Stimulated activated CD8-positive, alpha-beta memory T cell treated with anti-CD3 and anti-CD28 coated beads, Interleukin-7, amount 100 ng/mL, for 24 hours (primary cell): ENCODE results near the gene AP5S1.

Experiments used
- DNase-seq: peaks from one replicate; pipeline ENCODE4 v3.0.0-alpha.2; 2020; ENCODE audit warnings: low read depth

AP5S1 gene

DNA sequence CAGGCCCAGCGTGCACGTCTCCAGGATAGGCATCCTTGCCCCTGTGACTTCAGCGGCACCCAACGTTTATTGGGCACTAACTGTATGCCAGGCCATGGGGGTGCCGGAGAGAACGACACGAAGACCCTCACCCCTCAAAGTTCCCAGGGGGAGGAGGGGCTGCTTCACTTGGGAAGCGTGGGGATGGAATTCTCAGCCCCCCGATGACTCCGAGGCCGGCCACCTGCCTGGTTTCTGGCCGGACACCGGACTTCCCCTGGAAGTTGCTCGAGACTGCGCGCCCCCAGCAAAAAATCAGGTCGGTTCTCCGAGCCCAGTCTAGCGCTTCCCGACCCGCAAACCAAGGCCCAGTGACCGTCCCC, 26.0 kb downstream of the AP5S1 start:
- DNase-seq, result no peak

DNA sequence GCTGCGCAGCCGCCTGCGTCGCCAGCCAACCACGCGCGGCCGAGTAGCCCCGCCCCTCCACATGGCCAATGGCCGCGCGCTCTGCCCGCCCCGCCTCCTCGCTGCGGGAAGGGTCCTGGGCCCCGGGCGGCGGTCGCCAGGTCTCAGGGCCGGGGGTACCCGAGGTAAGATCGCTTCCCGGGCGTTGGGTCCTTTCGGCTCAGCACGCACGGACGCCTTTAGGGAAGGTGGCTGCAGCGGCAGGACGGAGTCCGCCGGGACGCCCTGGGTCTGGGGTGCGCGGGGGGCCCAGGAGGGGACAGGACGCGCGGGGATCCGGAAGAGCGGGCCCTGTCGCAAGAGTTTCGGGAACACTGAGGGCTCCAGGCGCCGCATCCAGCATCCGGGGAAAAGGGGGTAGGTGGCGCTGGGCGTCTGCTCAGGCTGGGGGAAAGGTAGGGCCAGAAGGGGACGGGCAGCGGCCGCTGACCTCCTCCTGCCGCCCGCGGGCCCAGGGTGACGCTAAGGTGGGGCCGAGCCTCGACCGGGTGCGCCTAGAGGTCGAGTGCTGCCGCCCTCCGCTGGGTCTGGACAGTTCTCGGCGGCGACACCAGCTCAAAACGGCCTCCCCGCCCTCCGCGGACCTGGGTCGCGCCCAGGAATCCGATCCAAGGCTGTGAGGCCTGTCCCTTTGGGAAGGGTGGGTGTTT, 26.5 kb downstream of the AP5S1 start, which contains the start of gene MAVS:
MAVS (plus strand) TSS at position 95 of the 689 bp plus-strand sequence. CDS start 7,791 bp downstream, outside the sequence.
- peak; percentile 67 for DNase-seq

DNA sequence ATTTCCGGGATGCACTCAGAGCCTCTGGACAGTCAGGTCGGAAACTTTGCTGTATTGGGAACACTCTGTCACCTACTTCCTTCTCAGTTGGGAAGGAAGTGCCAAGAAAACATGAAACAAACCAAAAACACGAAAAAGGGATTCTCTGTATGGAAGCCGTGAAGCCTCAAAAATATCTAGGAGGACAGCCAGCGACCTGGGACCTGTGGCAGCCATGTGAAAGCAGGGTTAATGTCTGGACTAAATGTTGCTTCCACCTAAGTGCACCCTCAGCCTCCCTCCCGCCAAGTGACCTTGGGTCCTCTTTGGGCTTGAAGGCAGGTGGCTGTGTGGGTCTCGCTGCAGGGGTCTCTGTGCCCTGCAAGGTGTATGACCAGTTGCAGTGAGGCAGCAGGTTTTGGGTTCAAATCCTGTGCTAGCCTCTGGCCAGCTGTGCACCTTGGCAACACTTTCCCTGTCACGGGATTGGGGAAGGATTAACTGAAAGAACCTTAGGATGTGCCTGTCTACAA, 27.1 kb downstream of the AP5S1 start:
- DNase-seq, result no peak

DNA sequence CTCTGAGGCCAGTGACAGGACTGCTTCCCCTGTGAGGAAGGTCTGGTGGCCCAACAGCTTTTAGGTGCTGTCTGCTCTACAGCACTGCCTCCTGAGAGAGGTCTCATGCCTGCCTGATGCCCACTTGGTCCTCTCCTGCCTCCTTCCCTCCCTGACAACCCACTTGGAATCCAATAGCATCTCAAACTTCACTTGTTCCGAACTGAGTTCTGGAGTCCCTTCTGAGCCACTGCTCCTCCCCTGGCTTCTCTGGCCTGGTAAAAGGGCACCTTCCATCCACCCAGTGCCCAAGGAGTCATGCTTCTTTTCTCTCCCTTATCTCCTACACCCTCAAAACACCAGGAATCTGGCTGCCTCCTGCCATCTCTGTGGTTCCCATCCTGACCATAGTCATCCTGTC, 28.2 kb downstream of the AP5S1 start:
- DNase-seq, result no peak

DNA sequence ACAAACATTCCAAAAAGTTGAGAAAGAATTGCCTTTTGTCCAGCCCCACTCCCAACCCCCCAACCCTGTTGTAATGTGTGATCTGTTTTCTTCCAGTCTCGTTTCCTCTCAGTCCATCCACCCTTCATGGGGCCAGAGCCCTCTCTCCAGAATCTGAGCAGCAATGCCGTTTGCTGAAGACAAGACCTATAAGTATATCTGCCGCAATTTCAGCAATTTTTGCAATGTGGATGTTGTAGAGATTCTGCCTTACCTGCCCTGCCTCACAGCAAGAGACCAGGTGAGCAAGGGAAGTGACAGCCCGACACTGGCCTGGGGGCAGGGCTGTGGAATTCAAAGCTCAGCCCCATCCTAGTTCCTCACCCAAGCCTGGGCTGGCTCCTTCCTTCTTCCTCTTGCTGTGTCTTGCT, 34.1 kb downstream of the AP5S1 start:
- no peak for DNase-seq

DNA sequence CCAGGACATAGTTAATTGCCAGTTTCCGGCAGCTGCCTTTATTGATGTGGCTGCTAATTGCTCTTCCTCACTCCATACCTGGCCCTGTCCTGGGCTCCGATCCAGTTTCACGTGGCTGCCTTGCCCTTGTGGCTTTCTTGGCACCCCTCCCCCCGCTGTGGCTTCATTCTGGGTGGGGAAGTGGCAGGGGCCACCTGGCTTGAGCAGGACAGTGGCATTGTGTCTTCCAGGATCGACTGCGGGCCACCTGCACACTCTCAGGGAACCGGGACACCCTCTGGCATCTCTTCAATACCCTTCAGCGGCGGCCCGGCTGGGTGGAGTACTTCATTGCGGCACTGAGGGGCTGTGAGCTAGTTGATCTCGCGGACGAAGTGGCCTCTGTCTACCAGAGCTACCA, 37.1 kb downstream of the AP5S1 start:
- DNase-seq, result no peak

DNA sequence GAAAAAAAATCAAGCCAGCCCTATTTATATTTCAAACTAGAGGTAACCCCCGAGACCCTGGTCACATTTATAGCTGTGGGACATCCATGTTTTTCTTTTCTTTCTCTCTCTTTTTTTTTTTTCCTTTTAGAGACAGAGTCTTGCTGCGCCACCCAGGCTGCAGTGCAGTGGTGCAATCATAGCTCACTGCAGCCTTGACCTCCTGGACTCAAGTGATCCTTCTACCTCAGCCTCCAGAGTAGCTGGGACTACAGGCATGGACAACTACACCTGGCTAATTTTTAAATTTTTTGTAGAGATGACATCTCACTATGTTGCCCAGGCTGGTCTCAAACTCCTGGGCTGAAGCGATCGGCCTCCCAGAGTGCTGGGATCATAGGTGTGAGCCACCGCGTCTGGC, 38.3 kb downstream of the AP5S1 start:
- no peak for DNase-seq

DNA sequence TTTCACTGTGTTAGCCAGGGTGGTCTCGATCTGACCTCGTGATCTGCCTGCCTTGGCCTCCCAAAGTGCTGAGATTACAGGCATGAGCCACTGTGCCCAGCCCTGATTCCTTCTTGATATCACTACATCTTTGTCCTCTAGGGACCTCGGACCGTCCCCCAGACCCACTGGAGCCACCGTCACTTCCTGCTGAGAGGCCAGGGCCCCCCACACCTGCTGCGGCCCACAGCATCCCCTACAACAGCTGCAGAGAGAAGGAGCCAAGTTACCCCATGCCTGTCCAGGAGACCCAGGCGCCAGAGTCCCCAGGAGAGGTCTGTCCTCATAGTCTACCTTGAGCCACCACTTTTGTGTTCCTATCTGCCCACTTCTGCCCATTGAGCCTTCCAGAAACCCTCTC, 40.8 kb downstream of the AP5S1 start:
- DNase-seq, result no peak

DNA sequence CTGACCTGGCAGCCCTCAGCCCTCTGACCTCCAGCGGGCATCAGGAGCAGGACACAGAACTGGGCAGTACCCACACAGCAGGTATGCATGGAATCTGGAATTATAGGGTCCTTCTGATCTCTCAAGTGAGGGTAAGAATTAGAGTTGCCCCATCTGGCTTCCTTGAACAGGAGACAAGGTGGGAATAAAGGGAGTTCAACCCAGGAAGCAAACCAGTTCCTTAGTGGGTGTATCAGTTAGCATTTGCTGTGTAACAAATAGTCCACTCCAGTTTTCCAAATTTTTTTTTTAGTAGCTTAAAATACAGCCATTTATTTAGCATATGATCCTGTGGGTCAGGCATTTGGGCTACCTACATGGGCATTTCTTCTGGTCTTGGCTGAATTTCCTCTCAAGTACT, 42.0 kb downstream of the AP5S1 start:
- DNase-seq, result no peak

DNA sequence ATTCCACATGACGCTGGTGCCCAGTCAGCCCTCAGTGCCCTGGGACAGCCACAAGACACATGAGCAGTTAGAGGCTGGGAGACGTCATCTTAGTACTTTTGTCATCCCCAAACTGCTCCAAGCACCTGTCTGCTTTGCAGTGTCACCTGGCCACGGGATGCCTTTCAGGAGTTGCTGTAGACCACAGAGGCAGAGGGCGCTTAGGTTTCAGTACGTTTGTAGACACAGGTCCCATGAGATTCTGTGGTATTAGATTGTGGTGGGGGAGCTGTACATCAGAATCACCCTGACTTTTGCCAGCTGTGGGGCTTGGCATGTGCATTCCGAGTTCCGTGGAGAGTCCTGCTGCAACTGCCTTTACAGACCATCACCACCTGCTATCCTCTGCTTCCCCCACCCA, 43.0 kb downstream of the AP5S1 start:
- no peak for DNase-seq

DNA sequence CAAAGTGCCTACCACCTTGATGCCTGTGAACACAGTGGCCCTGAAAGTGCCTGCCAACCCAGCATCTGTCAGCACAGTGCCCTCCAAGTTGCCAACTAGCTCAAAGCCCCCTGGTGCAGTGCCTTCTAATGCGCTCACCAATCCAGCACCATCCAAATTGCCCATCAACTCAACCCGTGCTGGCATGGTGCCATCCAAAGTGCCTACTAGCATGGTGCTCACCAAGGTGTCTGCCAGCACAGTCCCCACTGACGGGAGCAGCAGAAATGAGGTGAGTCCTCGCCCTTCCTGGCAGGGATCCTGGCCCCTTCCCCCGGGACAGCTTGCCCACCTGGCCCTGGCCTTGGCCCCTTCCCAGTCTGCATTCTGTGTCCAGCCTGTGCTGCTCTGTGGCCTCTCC, 44.2 kb downstream of the AP5S1 start:
- DNase-seq, result no peak

DNA sequence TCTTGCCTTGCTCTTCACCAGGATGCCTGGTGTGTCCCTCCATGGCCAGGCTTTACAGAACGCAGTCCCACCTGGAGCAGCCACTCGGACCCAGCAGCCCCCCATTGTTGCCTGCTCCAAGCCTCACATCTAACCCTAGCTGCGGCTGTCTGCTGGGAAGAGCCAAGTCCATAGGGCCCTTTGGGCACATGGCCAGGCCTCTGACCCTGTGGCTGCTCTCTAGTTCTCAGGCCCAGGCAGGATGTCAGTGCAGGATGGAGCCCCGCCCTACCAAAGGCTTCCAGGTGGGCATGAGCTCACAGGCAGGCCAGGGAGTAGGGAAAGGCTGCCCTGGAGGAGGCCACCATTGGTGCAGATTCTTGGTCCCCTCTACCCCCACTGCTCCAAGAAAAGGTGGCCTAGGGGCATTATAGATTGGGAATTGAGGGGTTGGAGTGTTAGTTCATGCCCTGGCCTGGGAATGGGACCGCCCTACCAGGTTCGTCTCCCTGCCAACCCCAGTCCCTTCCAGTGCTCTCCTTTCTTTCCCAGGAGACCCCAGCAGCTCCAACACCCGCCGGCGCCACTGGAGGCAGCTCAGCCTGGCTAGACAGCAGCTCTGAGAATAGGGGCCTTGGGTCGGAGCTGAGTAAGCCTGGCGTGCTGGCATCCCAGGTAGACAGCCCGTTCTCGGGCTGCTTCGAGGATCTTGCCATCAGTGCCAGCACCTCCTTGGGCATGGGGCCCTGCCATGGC, 45.0 kb downstream of the AP5S1 start:
- no peak for DNase-seq

DNA sequence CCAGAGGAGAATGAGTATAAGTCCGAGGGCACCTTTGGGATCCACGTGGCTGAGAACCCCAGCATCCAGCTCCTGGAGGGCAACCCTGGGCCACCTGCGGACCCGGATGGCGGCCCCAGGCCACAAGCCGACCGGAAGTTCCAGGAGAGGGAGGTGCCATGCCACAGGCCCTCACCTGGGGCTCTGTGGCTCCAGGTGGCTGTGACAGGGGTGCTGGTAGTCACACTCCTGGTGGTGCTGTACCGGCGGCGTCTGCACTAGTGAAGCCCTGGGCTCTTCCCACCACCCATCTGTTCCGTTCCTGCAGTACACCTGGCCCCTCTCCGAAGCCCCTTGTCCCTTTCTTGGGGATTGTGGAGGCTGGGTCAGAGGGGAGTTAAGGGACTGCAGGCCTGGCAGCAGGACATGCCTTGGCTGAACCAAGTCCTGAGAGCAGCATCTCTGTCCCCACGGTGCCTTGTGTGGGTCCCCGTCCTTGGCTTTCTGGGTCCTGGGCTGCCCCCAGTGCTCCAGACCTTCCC, 45.6 kb downstream of the AP5S1 start:
- DNase-seq, result no peak

DNA sequence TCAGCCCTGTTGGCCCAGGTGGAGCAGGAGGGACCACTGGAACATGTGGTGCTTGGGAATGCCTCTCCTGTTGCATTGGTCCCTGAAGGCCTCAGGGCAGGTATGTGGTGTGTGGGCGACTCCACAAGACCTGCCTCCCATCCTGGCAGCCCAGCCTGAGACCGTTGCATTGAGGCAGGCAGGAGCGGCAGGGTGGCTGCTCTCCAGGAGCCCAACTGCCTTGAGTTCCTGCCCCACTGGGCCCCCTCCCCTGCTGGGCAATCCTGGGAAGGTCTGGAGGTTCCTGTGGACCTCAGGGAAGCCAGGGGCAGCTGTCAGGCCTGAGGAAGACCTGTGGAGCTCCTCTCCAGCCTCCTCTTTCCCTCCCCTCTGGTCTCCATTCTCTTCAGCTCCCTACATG, 46.1 kb downstream of the AP5S1 start:
- DNase-seq, result no peak

DNA sequence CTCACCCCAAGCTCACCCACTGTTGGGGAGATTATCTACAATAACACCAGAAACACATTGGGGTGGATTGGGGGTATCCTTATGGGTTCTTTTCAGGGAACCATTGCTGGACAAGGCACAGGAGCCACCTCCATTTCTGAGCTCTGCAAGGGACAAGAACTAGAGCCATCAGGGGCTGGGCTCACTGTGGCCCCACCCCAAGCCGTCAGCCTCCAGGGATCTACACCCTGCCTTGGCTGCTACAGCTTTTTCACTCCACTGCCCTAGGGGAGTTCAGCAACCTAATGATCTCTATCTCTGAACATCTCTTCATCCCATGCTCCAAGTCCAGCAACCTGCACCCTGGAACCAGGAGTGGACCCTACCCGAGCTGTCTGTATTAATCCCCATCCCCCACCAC, 47.5 kb downstream of the AP5S1 start:
- DNase-seq, result no peak

DNA sequence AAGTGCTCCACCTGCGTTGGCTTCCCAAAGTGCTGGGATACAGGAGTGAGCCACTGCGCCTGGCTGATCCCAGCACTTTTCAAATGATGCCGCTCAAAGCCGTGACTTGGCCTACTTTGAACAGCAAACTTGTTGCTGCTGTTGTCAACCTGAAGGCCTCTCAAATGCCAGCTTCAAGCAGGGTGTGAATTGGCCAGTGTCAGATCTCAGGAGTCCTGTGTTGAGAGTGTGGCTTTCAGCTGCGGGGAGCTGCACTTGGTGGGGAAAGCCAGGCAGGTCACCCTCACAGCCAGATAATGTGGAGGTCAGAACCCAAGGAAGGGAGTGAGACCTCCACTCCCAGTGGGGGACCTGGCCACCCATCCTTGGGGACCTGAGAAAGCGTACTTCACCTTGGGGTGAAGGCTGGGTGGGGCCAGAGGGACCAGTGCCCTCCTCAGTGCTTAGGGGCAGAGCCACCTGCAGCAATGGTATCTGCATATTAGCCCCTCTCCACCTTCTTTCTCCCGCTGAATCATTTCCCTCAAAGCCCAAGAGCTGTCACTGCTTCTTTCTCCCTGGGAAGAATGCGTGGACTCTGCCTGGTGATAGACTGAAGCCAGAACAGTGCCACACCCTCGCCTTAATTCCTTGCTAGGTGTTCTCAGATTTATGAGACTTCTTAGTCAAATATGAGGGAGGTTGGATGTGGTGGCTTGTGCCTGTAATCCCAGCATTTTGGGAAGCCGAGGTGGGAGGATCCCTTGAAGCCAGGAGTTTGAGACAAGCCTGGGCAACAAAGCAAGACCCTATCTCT, 49.7 kb downstream of the AP5S1 start:
- no peak for DNase-seq

DNA sequence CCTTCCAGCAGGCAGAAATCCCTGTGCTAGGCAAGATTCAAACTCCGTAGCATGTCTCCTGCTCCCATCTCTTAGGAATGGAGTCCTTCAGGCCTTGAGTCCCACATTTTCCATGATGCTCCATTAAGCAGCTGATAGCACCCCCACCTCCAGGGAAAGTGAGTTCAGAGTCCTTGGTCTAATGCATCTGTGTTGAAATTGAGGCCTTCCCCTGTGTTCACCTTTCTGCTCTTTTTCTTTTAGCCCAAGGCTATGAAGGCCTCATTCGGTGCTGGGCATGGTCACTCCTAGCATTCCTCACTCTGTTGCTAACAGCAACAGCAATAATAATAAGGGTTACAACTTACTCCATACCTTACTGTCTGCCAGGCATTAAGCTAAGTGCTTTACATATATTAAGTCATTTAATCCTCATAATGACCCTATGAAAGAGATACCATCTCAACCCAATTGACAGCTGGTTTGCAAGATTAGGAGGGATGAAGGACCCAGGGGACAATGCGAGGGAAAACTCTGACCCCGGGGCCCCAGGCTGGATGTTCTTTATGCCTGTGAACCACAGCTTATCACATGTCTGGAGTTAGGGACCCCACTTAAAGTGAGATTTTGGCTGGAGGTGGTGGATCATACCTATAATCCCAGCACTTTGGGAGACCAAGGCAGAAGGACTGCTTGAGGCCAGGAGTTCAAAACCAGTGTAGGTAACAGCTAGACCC, 51.4 kb downstream of the AP5S1 start:
- DNase-seq, result no peak

DNA sequence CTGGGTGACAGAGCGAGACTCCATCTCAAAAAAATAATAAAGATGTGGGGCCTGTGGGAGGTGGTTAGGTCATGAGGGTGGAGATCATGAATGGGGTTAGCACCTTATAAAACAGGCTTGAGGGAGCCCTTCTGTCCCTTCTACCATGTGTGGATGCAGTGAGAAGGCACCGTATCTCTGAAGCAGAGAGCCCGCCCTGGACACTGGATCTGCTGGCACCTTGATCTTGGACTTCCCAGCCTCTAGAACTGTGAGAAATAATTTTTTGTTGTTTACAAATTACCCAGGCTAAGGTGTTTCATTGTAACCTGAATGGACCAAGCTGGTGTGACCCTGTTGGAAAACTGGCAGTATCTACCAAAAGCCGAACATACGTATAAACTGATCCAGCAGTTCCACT, 53.2 kb downstream of the AP5S1 start:
- DNase-seq, result no peak

DNA sequence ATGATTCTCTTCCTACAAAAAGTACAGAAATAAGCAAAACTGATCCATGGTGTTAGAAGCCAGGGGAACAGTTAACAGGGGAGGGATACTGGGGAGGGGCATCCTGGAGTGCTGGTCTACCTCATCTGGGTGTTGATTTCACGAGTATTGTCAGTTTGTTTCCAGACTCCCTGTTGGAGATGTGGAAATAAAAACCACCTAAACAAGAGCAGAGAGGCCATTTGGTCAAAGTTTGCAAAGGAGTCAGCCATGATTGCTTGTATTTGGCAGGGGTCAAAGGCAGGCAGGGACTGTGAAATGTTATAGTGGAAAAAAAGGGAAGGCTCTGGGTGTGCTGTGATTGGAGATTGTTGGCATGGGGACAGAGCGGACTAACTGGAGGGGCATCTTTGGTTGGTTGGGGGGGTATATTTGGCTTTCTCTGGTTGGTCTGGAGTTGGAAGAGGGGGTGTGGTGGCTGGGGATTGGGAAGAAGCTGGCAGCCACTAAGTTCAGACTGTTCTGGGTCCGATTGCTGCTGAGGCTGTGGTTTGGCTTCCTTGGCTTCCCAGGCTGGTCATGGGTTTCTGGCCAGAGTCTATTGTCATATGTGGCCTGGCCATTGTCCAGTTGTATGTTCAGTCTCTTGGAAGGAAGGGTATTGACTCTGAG, 54.0 kb downstream of the AP5S1 start:
- DNase-seq, result no peak

DNA sequence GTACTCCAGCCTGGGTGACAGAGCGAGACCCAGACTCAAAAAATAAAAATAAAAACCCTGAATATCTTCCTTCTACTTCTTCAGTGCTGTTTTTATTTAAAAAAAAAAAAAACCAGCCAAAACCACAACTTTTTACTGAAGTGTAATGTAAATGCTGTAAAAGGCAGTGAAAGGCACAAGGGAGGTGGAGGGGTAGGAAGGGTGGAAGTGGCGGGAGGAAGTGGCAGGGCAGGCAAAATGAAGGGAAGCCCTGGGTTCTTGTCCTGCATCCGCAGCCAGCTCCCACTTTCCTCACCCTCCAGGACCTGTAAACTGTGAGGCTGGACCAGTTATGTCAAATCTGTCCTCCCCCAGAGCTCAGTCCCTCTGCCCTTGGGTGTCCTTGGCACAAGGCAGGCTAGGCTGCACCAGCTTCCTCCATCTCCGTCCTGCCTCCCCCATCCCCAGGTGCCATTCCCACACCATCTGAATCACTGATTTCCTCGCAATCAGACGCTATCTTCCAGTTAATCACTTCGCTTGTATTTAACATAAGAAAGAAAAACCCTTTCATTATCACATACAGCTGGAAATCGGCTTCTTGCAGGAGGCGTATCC, 55.1 kb downstream of the AP5S1 start:
- no peak for DNase-seq

DNA sequence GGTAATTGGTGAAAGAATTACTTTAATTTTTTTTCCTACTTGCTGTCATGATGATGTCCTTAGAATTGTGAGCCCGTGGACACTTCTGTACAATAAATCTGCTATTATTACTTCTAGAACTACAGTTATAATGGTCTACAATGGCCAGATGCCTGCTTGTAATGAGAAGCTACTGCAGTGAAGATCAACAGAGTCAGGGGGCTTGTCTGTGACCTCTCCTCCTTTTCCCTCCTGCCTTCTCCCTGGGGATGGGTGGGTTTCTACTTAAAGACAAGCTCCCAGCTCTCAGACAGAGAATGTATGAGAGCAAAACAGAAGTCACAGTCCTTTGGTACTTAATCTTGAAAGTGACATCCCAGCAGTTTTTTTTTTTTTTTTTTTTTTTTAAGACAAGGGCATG, 55.7 kb downstream of the AP5S1 start:
- no peak for DNase-seq
